Liver (tissue), 9 donors: ENCODE data around the gene RASL10A. TPM values are rescaled to one million over a fixed set of nuclear protein-coding genes. Genes with fewer than 3 reads are reported as not detected.
"Not testable (repeated sequence)": the region's sequence is repeated elsewhere in the genome, so short reads cannot be mapped to it uniquely, and the experiment has no call there.

Experiments
- DNase-seq: peaks from one replicate; pipeline ENCODE4 v3.0.0-alpha.2; 2017; ENCODE audit warnings: low spot score
- H3K27ac ChIP-seq, 2 donors: one replicate each; pipeline ENCODE4 v1.7.0; 2013; ENCODE audit warnings: inconsistent platforms in 2 of 2, low read length in 2 of 2, control low read depth in 1 of 2, low read depth in 1 of 2, mild to moderate bottlenecking in 1 of 2
- H3K27me3 ChIP-seq, 4 donors: one replicate each; pipeline versions ENCODE4 v1.6.1 to v1.7.0; 2013; ENCODE audit warnings: low read length in 3 of 4, inconsistent platforms in 1 of 4, mild to moderate bottlenecking in 1 of 4, moderate library complexity in 1 of 4; ENCODE audit not compliant: control insufficient read depth in 4 of 4, insufficient read depth in 4 of 4
- H3K36me3 ChIP-seq, 4 donors: one replicate each; pipeline versions ENCODE4 v1.6.1 to v1.7.0; 2013; ENCODE audit warnings: low read length in 3 of 4, mild to moderate bottlenecking in 3 of 4, low read depth in 1 of 4, moderate library complexity in 1 of 4; ENCODE audit not compliant: control insufficient read depth in 4 of 4, insufficient read depth in 3 of 4
- H3K4me1 ChIP-seq, 4 donors: one replicate each; pipeline versions ENCODE4 v1.6.1 to v1.7.0; 2013; ENCODE audit warnings: low read length in 3 of 4, mild to moderate bottlenecking in 3 of 4, moderate library complexity in 1 of 4; ENCODE audit not compliant: control insufficient read depth in 4 of 4, insufficient read depth in 4 of 4
- H3K4me3 ChIP-seq, 3 donors: one replicate each; pipeline versions ENCODE4 v1.6.1 to v1.7.0; 2013; ENCODE audit warnings: low read length in 3 of 3, control low read depth in 1 of 3, low read depth in 1 of 3, mild to moderate bottlenecking in 1 of 3
- H3K9ac ChIP-seq, 2 donors: one replicate each; pipeline ENCODE4 v1.7.0; 2013; ENCODE audit warnings: low read length in 2 of 2, mild to moderate bottlenecking in 2 of 2, moderate library complexity in 2 of 2, control low read depth in 1 of 2, low read depth in 1 of 2
- H3K9me3 ChIP-seq, 4 donors: one replicate each; pipeline versions ENCODE4 v1.6.1 to v1.7.0; 2013; ENCODE audit warnings: low read length in 3 of 4; ENCODE audit not compliant: control insufficient read depth in 4 of 4
- EGR1 ChIP-seq, 2 donors: IDR thresholded peaks; 2 replicates each; pipeline ENCODE4 v1.6.1; 2016 to 2018; ENCODE audit warnings: antibody characterized with exemption in 2 of 2, low read depth in 2 of 2
- JUND ChIP-seq, 2 donors: IDR thresholded peaks; 2 replicates each; pipeline ENCODE4 v1.6.1; 2016; ENCODE audit warnings: antibody characterized with exemption in 2 of 2
- NR2F2 ChIP-seq: IDR thresholded peaks from 2 replicates; pipeline ENCODE4 v1.6.1; 2016; ENCODE audit warnings: antibody characterized with exemption
- RAD21 ChIP-seq, 2 donors: IDR thresholded peaks; 2 replicates each; pipeline ENCODE4 v1.6.1; 2016; ENCODE audit warnings: antibody characterized with exemption in 2 of 2, mild to moderate bottlenecking in 2 of 2
- REST ChIP-seq: IDR thresholded peaks from 2 replicates; pipeline ENCODE4 v1.6.1; 2016; ENCODE audit warnings: antibody characterized with exemption, mild to moderate bottlenecking
- WGBS: extraction: QIAGEN DNeasy Blood & Tissue Kit; methylation state at CpG from one replicate; pipeline ENCODE4 v1.1.7; 2013; 5-methylcytosine and 5-hydroxymethylcytosine counted together
- polyA plus RNA-seq, 2 donors: library from polyadenylated mRNA; stranded (reverse) in 1 of 2; unstranded in 1 of 2; fragments of 200-250 nt in 1 of 2; fragments of >200 nt in 1 of 2; fragmentation: Nextera tagmentation in 1 of 2; extraction: Ambion mirVana in 1 of 2; gene quantifications; one replicate each; pipeline versions ENCODE4 v1.2.1 to v1.2.3, GENCODE V29; 2013 to 2015
- total RNA-seq, 2 donors: library from RNA; depleted of rRNA; stranded (reverse); fragments of >200 nt; gene quantifications; one replicate each; pipeline ENCODE4 v1.2.3, GENCODE V29; 2014
- TF ChIP-seq, protein P1 (sequence below): fragments of 150-350 bp; IDR thresholded peaks from 2 replicates; pipeline ENCODE4 v1.5.1; 2017; ENCODE audit warnings: improper control_type of control experiment, low read depth, low read length; ENCODE audit not compliant: missing input control
- donor health status: healthy.
- donor health status: healthy.
- donor health status: healthy.
- donor health status: healthy.
- donor health status: healthy.

The RASL10A gene
- total RNA-seq (under 1 TPM; 0.75 to 0.79 TPM), polyA plus RNA-seq (under 1 TPM; 0.10 to 0.20 TPM)

- WGBS: 6% methylated on average over 103 of the region's 103 CpGs
- no peak for DNase-seq
- Histone ChIP-seq H3K27ac (no peak within 1 kb of the TSS), H3K27me3 (peaks cover 0 to 4% (median 0%) of the 10 kb centered on the region in 4 donors), H3K9ac (no peak within 1 kb of the TSS), H3K9me3 (no peaks in the 10 kb centered on the region), H3K4me1 (peaks cover 5 to 29% (median 16%) of the 10 kb centered on the region in 4 donors), H3K36me3 (no peaks in the 10 kb centered on the region), H3K4me3 (peak within 1 kb of the TSS in 1 of 3 donors; percentile 33)
- TF ChIP-seq RAD21 (IDR thresholded peaks at IDR 0.05) (no peak), NR2F2 (no peak), EGR1 (IDR thresholded peaks at IDR 0.05; ENCODE audit: low read depth in 2 of 2) (no peak), REST (no peak)
Observed at GRCh38 chr22:29315286-29316140, at the start of gene RASL10A. TSS of gene RASL10A (minus strand) at chr22:29315697. CDS start at chr22:29315246, 451 bp downstream.

GRCh38 chr22:29359469-29359868 is 44.0 kb upstream of the RASL10A start:
- TF ChIP-seq RAD21 (IDR thresholded peaks at IDR 0.05) (peak; percentile 84 to 90), JUND (IDR thresholded peaks at IDR 0.05) (no peak)
- TF ChIP-seq, protein P1, sequence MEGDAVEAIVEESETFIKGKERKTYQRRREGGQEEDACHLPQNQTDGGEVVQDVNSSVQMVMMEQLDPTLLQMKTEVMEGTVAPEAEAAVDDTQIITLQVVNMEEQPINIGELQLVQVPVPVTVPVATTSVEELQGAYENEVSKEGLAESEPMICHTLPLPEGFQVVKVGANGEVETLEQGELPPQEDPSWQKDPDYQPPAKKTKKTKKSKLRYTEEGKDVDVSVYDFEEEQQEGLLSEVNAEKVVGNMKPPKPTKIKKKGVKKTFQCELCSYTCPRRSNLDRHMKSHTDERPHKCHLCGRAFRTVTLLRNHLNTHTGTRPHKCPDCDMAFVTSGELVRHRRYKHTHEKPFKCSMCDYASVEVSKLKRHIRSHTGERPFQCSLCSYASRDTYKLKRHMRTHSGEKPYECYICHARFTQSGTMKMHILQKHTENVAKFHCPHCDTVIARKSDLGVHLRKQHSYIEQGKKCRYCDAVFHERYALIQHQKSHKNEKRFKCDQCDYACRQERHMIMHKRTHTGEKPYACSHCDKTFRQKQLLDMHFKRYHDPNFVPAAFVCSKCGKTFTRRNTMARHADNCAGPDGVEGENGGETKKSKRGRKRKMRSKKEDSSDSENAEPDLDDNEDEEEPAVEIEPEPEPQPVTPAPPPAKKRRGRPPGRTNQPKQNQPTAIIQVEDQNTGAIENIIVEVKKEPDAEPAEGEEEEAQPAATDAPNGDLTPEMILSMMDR: peak; percentile 72
- Histone ChIP-seq H3K9me3 (no peaks in the 10 kb centered on the region), H3K36me3 (peaks cover 7 to 33% (median 12%) of the 10 kb centered on the region in 4 donors), H3K4me3 (no peak overlapping the region), H3K4me1 (peaks cover 0 to 2% (median 0%) of the 10 kb centered on the region in 4 donors), H3K9ac (no peak overlapping the region), H3K27me3 (no peaks in the 10 kb centered on the region), H3K27ac (no peak overlapping the region)
- WGBS: 25% methylated on average over 9 of the region's 9 CpGs
- peak; percentile 54 for DNase-seq

DNA sequence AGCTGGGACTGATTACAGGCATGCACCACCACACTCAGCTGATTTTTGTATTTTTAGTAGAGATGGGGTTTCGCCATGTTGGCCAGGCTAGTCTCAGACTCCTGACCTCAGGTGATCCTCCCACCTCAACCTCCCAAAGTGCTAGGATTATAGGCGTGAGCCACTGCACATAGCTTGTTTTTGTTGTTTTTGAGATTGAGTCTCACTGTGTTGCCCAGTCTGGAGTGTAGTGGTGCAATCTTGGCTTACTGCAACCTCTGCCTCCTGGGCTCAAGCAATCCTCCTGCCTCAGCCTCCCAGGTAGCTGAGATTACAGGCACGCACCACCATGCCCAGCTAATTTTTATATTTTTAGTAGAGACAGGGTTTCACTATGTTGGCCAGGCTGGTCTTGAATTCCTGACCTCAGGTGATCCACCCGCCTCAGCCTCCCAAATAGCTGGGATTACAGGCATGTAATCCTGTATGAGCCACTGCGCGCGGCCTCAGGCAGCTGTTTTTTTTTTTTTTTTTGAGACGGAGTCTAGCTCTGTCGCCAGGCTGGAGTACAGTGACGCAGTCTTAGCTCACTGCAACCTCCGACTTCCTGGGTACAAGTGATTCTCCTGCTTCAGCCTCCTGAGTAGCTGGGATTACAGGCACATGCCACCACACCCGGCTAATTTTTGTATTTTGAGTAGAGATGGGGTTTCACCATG is 41.8 kb upstream of the RASL10A start:
- H3K4me1 ChIP-seq, H3K9me3 ChIP-seq, H3K4me3 ChIP-seq, DNase-seq, H3K27me3 ChIP-seq, H3K9ac ChIP-seq, H3K27ac ChIP-seq: not testable (repeated sequence)
- WGBS: 96% methylated on average over 12 of the region's 12 CpGs
- peaks cover 14 to 53% (median 27%) of the 10 kb centered on the region in 4 donors for H3K36me3 ChIP-seq
